Activated T-cell treated with anti-CD3 and anti-CD28 coated beads, Interleukin-2, amount 50 U/mL, for 24 hours (primary cell): ENCODE data around the gene SMIM44.

Experiments used
- DNase-seq: peaks from one replicate; pipeline ENCODE4 v3.0.0-alpha.2; 2020
- H3K27ac Mint-ChIP-seq: 2 replicates; pipeline ENCODE4 v1.8.0; 2020; ENCODE audit warnings: mild to moderate bottlenecking, mixed read lengths
- H3K27me3 Mint-ChIP-seq: 2 replicates; pipeline ENCODE4 v1.8.0; 2020; ENCODE audit warnings: mixed read lengths
- H3K36me3 Mint-ChIP-seq: 2 replicates; pipeline ENCODE4 v1.8.0; 2020; ENCODE audit warnings: low read depth, mixed read lengths
- H3K4me1 Mint-ChIP-seq: 2 replicates; pipeline ENCODE4 v1.8.0; 2020; ENCODE audit warnings: low read depth, mixed read lengths
- H3K4me3 Mint-ChIP-seq: 2 replicates; pipeline ENCODE4 v1.8.0; 2020; ENCODE audit warnings: mild to moderate bottlenecking, moderate library complexity, mixed read lengths
- H3K9me3 Mint-ChIP-seq: 2 replicates; pipeline ENCODE4 v1.8.0; 2020; ENCODE audit warnings: mixed read lengths

Gene SMIM44

DNA sequence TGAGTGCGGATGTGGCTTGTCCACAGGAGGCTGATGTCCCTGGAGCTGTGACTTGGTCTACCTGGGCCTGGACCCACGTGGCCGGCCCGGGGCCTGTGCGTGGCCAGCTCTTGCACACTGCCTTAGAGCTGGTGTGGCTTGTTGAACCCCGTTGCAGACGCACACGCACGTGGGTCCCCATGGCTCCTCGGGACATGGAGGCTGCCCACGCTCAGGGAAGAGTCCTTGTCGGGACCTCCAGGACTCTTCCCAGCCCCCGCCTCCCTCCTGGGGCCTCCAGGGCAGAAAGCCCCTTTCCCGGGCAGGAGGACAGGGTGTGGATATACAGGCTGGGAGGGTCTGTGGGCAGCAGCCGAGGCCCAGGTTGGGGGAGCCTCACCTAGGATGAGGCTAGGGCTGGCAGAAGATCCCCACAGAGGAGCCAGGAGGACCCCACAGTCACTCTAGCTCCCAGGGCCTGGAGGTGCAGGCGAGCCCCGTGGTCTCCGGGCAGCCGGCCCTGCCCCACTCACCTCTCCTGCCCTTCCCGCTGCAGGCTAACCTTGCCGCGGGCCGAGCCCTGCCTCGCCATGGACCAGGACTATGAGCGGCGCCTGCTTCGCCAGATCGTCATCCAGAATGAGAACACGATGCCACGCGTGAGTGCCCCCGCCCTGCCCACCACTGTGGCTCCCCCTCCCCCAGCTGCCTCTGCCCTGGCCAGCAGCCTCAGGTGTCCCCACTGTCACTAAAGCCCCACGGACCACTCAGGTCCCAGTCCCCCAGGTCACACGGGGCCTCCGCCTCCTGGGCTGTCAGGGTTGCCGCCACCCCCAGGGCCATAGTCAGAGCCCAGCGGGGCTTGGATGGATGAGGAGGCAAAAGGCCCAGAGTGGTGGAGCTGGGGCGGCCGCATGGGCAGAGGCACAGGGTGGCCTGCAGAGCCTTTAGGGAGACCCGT, 39.5 kb upstream of the SMIM44 start:
- Mint-ChIP-seq H3K27me3 (no peaks in the 10 kb centered on the region), H3K9me3 (no peaks in the 10 kb centered on the region), H3K36me3 (peaks cover 44% of the 10 kb centered on the region), H3K4me3 (no peak overlapping the region), H3K4me1 (peaks cover 10% of the 10 kb centered on the region), H3K27ac (no peak overlapping the region)
- DNase-seq = no peak

DNA sequence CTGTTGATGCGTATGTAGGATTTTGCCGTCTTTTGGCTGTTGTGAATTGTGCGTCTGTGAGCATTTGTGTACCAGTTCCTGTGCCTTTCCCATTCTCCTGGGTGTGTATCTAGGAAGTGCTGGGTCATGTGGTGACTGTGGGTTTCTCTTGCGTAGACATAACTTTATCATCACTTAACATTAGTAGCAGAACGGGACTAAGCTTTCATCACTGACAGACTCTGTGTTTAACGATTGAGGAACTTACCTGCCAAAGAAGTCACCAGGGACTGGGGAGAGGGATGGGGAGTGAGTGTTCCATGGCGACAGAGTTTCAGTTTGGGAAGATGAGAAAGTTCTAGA, 37.8 kb upstream of the SMIM44 start:
- no peak for DNase-seq

GRCh38 chr19:3520166-3521103, 37.2 kb upstream of the SMIM44 start:
- Mint-ChIP-seq H3K27ac (peak overlapping the region; percentile 12), H3K4me3 (no peak overlapping the region), H3K9me3 (no peaks in the 10 kb centered on the region), H3K27me3 (no peaks in the 10 kb centered on the region), H3K4me1 (peaks cover 26% of the 10 kb centered on the region), H3K36me3 (peaks cover 36% of the 10 kb centered on the region)
- DNase-seq = no peak

More for the DNA sequence above, 37.8 kb upstream of the SMIM44 start:
- Mint-ChIP-seq H3K36me3 (peaks cover 39% of the 10 kb centered on the region), H3K27ac (peak overlapping the region; percentile 12), H3K4me1 (peaks cover 21% of the 10 kb centered on the region), H3K27me3 (no peaks in the 10 kb centered on the region), H3K4me3 (no peak overlapping the region), H3K9me3 (no peaks in the 10 kb centered on the region)

DNA sequence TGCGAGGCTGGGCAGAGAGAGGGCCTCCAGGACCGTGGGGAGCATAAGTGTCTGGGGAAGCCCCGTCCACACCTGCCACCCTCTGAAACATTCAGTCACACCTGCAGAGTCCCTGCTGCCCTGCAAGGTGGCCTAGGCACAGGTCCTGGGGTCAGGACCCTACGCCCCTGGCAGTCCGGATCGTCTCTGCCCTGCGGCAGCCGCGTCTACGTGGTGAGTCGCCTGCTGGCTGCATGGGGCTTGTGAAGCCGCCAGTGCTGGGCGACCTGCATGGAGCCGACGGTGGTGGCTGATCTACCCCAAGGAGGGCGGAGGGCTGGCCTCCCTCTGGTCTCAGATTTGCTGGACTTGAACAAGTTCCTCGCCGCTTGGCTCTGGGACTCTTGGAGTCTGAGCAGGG, 35.9 kb upstream of the SMIM44 start:
- no peak overlapping the region for H3K27ac Mint-ChIP-seq
- H3K9me3 Mint-ChIP-seq = no peaks in the 10 kb centered on the region
- no peak for DNase-seq
- H3K4me3 Mint-ChIP-seq = no peak overlapping the region
- no peaks in the 10 kb centered on the region for H3K27me3 Mint-ChIP-seq
- peaks cover 29% of the 10 kb centered on the region for H3K36me3 Mint-ChIP-seq
- peaks cover 35% of the 10 kb centered on the region for H3K4me1 Mint-ChIP-seq

DNA sequence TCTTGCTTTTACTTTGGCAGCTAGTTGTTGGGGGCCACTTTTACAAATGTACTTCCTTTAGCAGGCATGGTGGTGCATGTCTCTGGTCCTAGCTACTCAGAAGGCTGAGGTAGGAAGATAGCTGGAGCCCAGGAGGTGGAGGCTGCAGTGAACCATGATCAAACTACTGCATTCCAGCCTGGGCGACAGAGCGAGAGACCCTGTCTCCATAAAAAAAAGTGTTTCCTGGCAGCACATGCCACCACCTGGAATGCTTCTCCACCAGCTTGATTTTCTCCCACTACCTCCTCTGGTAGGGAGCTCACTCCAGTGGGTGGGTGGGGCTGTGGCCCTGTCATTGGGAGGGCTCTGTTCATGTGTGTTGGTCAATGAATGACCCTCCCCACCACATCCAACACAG, 35.4 kb upstream of the SMIM44 start:
- Mint-ChIP-seq H3K4me1 (peaks cover 37% of the 10 kb centered on the region), H3K9me3 (no peaks in the 10 kb centered on the region), H3K4me3 (no peak overlapping the region), H3K27ac (peak overlapping the region; percentile 40), H3K36me3 (peaks cover 26% of the 10 kb centered on the region), H3K27me3 (no peaks in the 10 kb centered on the region)
- no peak for DNase-seq

- DNase-seq = no peak
- H3K36me3 Mint-ChIP-seq = peaks cover 24% of the 10 kb centered on the region
- peak overlapping the region; percentile 40 for H3K27ac Mint-ChIP-seq
- peaks cover 39% of the 10 kb centered on the region for H3K4me1 Mint-ChIP-seq
- no peak overlapping the region for H3K4me3 Mint-ChIP-seq
- no peaks in the 10 kb centered on the region for H3K27me3 Mint-ChIP-seq
- no peaks in the 10 kb centered on the region for H3K9me3 Mint-ChIP-seq
Measured at GRCh38 chr19:3518255-3518654, 35.0 kb upstream of the SMIM44 start.

GRCh38 chr19:3517638-3518037, 34.4 kb upstream of the SMIM44 start:
- Mint-ChIP-seq H3K27ac (no peak overlapping the region), H3K27me3 (no peaks in the 10 kb centered on the region), H3K4me3 (no peak overlapping the region), H3K4me1 (peaks cover 40% of the 10 kb centered on the region), H3K9me3 (no peaks in the 10 kb centered on the region), H3K36me3 (peaks cover 24% of the 10 kb centered on the region)
- no peak for DNase-seq

- Mint-ChIP-seq H3K27me3 (no peaks in the 10 kb centered on the region), H3K36me3 (peaks cover 22% of the 10 kb centered on the region), H3K27ac (peak overlapping the region; percentile 69), H3K4me1 (peaks cover 46% of the 10 kb centered on the region), H3K4me3 (no peak overlapping the region), H3K9me3 (no peaks in the 10 kb centered on the region)
- no peak for DNase-seq
Measured at GRCh38 chr19:3516675-3517207, 33.5 kb upstream of the SMIM44 start.

DNA sequence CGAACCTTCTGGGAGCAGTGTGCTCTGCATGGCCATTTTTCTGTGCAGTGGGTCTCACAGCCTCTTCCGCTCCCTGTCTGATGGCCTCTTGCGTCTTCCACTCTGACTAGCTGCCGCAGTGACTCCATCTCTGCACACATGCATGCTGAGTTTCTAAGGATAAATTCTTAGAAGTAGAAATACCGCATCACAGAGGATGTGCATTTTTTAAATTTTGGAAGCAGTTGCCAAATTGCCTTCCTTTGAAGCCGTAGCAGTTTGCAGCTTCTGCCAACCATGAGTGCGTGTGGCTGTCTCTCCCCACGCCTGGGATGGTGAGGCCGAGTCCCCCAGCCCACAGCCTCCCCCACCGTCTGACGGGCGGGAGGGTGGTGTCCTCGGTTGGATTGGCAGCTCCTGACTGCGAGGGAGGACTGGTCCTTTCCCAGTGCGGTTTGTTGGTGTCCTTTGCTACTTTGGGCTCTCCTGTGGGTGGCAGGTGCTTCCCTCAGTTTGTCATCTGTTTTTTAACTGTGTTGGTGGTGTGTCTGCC, 32.7 kb upstream of the SMIM44 start:
- Mint-ChIP-seq H3K4me3 (no peak overlapping the region), H3K27me3 (no peaks in the 10 kb centered on the region), H3K36me3 (peaks cover 23% of the 10 kb centered on the region), H3K9me3 (no peaks in the 10 kb centered on the region), H3K4me1 (peaks cover 48% of the 10 kb centered on the region), H3K27ac (peak overlapping the region; percentile 80)
- no peak for DNase-seq

- Mint-ChIP-seq H3K36me3 (peaks cover 30% of the 10 kb centered on the region), H3K4me1 (peaks cover 57% of the 10 kb centered on the region), H3K4me3 (no peak overlapping the region), H3K27me3 (no peaks in the 10 kb centered on the region), H3K9me3 (no peaks in the 10 kb centered on the region), H3K27ac (peak overlapping the region; percentile 24)
- no peak for DNase-seq
Measured at GRCh38 chr19:3514930-3515329, 31.7 kb upstream of the SMIM44 start.

DNA sequence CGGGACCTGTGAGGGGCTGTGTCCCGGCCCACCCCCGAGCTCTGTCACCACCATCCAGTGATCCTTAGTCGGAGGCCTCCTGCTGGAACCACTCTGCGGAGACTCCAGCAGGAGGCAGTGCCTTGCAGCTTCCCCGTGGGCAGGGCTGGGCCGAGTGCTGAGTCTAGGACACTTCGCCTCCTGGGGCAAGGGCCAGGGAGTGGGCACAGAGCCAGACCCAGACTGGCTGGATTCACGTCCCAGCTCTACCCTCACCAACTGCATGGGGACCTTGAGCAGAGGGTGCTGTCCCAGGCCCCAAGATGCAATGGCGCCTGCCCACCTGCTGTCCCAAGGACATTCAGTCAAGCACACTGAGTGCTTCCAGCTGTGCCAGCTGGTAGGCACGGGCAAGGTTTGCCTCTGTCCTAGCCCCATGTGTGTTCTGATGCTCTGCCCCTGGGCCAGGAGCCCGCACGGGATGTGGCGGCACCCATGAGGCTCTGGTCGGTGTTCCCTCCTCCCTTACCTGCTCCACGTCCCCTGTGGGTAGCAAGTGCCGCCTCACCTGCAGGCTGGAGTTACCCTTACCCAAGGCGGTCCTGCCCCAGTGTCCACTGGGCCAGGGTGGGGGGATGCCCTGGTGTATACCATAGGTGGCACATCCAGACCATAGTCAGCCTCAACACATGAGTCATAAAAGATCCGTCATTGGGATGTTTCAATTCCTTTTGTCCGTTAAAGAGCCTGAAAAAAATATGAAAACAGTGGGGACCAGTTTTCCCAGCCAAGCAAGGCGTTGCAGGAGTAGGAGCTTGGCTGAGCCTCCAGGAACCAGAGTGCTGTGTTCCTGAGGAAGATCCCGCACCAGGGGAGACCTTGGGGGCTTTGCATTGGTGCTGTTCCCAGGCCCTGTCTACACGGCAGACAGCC, 30.2 kb upstream of the SMIM44 start:
- no peak for DNase-seq
- H3K27ac Mint-ChIP-seq = peak overlapping the region; percentile 20
- H3K4me1 Mint-ChIP-seq = peaks cover 70% of the 10 kb centered on the region
- H3K27me3 Mint-ChIP-seq = no peaks in the 10 kb centered on the region
- H3K4me3 Mint-ChIP-seq = no peak overlapping the region
- H3K9me3 Mint-ChIP-seq = no peaks in the 10 kb centered on the region
- peaks cover 36% of the 10 kb centered on the region for H3K36me3 Mint-ChIP-seq

DNA sequence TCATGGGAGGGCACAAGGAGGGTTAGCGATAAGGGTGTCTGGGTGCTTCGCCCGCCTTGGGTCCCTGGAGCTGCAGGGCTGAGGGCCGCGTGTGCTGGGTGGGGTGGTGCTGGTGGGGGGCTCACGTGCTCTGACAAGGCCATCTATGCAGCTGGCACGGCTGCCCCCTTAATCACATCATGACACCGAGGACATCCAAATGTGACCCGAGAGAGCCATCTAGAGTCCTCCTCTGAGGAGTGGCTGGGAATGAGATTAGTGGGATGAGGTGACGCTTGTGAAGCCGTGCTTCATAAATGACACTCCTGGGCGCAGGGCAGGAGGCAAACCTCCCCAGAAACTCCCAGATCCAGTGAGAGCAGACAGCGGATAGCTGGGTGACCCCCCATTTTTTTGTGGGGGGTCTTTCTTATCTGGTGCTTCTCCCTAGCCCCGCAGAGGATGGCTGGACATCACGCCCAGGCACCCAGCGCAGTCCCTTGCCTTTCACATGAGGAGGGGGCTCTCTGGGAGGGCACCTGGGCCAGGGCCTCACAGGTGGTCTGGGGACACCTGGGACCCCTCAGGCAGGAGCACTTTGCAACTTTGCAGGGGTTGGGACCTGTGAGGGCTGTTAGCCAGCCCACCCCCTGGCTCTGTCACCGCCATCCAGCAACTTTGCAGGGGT, 29.5 kb upstream of the SMIM44 start:
- H3K9me3 Mint-ChIP-seq = no peaks in the 10 kb centered on the region
- H3K27ac Mint-ChIP-seq = no peak overlapping the region
- peaks cover 39% of the 10 kb centered on the region for H3K36me3 Mint-ChIP-seq
- DNase-seq = no peak
- H3K4me1 Mint-ChIP-seq = peaks cover 70% of the 10 kb centered on the region
- H3K27me3 Mint-ChIP-seq = no peaks in the 10 kb centered on the region
- no peak overlapping the region for H3K4me3 Mint-ChIP-seq

GRCh38 chr19:3511506-3512251, 28.4 kb upstream of the SMIM44 start:
- Mint-ChIP-seq H3K4me1 (peaks cover 73% of the 10 kb centered on the region), H3K4me3 (no peak overlapping the region), H3K27ac (no peak overlapping the region), H3K27me3 (no peaks in the 10 kb centered on the region), H3K9me3 (no peaks in the 10 kb centered on the region), H3K36me3 (peaks cover 45% of the 10 kb centered on the region)
- no peak for DNase-seq
